Dendritic cell treated with granulocyte-macrophage colony-stimulating factor and Interleukin-4, amounts not matched to agents 40 ng/mL and 50 ng/mL, for 4 days (primary cell): ENCODE measurements around the gene LIN7B.
A peak's percentile ranks its signal among the peaks of the same experiment; 100 is the strongest.
"Not testable (repeated sequence)": the region's sequence is repeated elsewhere in the genome, so short reads cannot be mapped to it uniquely, and the experiment has no call there.

Experiments used
- H3K27ac Mint-ChIP-seq: one replicate; pipeline ENCODE4 v1.8.0; 2022; ENCODE audit warnings: mild to moderate bottlenecking, mixed read lengths
- H3K27me3 Mint-ChIP-seq: one replicate; pipeline ENCODE4 v1.8.0; 2022; ENCODE audit warnings: mild to moderate bottlenecking, mixed read lengths
- H3K36me3 Mint-ChIP-seq: one replicate; pipeline ENCODE4 v1.8.0; 2022; ENCODE audit warnings: low read depth, mixed read lengths
- H3K4me1 Mint-ChIP-seq: one replicate; pipeline ENCODE4 v1.8.0; 2022; ENCODE audit warnings: low read depth, mixed read lengths
- H3K4me3 Mint-ChIP-seq: one replicate; pipeline ENCODE4 v1.8.0; 2022; ENCODE audit warnings: mild to moderate bottlenecking, moderate library complexity, mixed read lengths
- H3K9me3 Mint-ChIP-seq: one replicate; pipeline ENCODE4 v1.8.0; 2022; ENCODE audit warnings: mixed read lengths
- intact Hi-C: fragments of 100-400 bp; cut with micrococcal nuclease; formaldehyde crosslinking; loops from one replicate; pipeline ENCODE4 v1.15.0; 2022

The LIN7B gene

DNA sequence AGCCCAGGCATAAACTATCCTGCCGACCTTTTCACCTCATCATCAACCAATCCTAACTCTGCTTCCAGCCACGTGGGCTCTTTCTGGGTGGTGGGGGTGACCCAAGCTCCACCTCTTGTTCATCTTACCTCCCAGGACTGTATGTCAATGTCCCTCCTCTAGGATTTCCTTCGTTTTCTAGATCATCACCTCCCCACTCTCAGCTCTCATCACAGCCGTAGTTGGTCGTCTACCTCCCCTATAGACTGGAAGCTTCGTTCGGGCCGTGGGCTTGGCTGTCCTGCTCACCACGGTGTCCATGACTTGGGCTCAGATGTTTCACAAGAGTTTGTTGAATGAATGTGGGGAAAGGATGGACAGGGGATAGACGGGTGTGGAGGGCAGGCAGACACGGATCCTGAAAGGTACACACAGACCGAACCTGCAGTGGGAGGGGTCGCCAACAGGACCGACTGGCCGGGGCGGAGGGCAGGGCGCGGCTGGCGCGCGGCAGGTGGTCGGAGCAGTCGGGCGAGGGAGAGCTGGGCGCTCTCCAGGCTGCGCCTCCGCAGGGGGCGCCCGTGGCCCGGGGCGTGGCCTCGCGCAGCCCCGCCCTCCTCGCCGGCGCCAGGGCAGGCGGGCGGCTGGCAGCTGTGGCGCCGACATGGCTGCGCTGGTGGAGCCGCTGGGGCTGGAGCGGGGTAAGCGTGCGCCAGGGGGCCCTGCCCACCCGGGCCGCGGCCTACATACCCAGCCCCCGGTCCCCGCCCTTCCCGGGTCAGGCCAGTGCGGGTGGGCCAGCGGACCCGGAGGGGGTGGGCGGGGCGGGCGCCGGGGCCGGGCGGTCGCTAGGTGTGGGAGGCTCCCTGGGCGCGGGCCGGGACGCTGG lies at the start of gene LIN7B:
Gene LIN7B, plus strand, starts transcription at position 609 of the 868 bp plus-strand sequence. Its CDS starts 35 bp downstream, at position 644.
- Mint-ChIP-seq H3K27ac (peak within 1 kb of the TSS; percentile 81), H3K36me3 (peaks cover 19% of the 10 kb centered on the region), H3K4me3 (peak within 1 kb of the TSS; percentile 93), H3K4me1 (peaks cover 62% of the 10 kb centered on the region), H3K27me3 (peaks cover 10% of the 10 kb centered on the region), H3K9me3 (peaks cover 7% of the 10 kb centered on the region)
- intact Hi-C loops, result no loop called here

DNA sequence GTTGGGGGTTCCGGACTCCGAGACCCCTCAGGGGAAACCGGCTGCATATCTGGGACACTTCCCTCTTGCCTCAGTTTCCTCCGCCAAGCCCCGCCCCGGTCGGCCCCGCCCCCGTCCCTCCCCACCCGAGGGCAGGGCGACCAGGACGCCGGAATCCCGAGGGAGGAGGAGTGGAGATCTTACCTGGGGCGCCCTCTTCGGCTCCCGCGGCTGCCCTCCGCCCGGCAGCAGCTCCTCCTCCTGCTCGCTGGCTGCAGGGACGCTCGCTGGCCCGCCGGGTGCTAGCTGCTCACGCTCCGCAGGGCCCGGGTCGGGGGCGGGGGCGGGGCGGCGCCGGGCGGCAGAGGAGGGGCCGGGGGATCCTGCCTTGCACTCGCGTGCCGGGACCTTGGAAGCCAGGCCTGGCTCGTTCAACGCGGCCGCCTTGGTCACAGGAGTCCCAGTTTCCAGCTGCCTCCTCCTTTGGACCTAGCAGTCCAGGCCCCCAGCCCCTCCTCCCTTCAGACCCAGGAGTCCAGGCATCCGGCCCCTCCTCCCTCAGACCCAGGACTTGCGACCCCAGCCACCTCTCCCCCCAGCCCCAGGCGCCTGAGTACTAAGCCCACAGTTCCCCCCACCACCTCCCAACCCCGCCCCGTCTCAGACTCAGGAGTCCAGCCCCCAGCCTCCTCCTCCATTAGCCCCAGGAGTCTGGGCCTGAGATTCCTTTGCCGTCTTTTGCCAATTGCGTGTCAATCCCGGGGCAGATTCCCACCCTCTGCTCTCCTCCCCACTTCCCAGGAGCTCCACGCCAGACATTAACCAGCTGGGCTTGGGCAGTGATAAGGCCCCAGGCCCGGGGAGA lies 49.2 kb upstream of the LIN7B start, which contains the start of gene NTF4:
Gene NTF4, minus strand, starts transcription at position 51 of the 844 bp plus-strand sequence. CDS start 2,821 bp downstream, outside the sequence.
- no peaks in the 10 kb centered on the region for H3K9me3 Mint-ChIP-seq
- H3K4me1 Mint-ChIP-seq, result no peaks in the 10 kb centered on the region
- H3K27me3 Mint-ChIP-seq, result peaks cover 92% of the 10 kb centered on the region
- H3K27ac Mint-ChIP-seq, result no peak within 1 kb of the TSS
- H3K4me3 Mint-ChIP-seq, result no peak within 1 kb of the TSS
- H3K36me3 Mint-ChIP-seq, result no peaks in the 10 kb centered on the region
- intact Hi-C loops, result no loop called here

- Mint-ChIP-seq H3K36me3 (no peaks in the 10 kb centered on the region), H3K9me3 (no peaks in the 10 kb centered on the region), H3K4me1 (no peaks in the 10 kb centered on the region), H3K27me3 (peaks cover 92% of the 10 kb centered on the region), H3K4me3 (no peak overlapping the region), H3K27ac (no peak overlapping the region)
- intact Hi-C loops, result no loop called here
Measured at GRCh38 chr19:49065905-49066512, 48.2 kb upstream of the LIN7B start.

DNA sequence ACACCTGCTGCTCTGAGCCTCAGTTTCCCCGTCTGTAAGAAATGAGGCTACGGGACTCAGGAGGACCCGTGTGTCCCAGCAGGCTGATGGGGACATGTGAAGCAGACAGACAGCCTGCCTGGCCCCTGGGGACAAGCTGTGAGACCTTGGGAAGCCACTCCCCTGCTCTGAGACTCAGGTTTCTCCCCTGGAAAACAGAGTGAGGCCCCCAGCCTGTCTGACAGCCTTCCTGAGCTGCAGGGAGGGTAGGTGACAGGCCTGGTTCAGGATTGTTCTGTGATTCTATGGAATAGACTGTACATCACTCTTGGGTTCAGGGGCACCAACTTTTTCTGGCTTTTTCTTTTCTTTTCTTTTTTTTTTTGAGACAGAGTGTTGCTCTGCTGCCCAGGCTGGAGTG lies 46.6 kb upstream of the LIN7B start:
- H3K9me3 Mint-ChIP-seq, result no peaks in the 10 kb centered on the region
- H3K4me1 Mint-ChIP-seq, result peaks cover under 1% of the 10 kb centered on the region
- no peak overlapping the region for H3K27ac Mint-ChIP-seq
- no peak overlapping the region for H3K4me3 Mint-ChIP-seq
- H3K27me3 Mint-ChIP-seq, result peaks cover 89% of the 10 kb centered on the region
- H3K36me3 Mint-ChIP-seq, result no peaks in the 10 kb centered on the region
- intact Hi-C loops, result no loop called here

DNA sequence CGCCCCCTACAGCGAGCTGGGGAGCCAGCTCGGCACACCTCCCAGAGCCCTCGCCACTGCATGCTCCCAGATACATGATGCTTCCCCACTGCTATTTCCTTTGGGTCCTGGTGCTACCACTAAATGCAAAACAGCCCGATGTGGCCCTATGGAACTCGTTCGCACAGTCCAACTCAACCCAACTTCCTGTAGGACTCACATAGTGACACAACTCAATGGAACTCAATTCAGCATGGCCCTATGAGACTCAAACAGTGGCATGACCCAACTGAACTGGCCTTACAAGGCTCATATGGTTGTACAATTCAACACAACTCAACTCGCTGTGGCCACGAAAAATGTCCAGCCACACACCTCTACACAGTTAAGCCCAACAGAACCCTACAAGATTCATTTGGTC lies 45.1 kb upstream of the LIN7B start:
- Mint-ChIP-seq H3K36me3 (no peaks in the 10 kb centered on the region), H3K27ac (no peak overlapping the region), H3K9me3 (no peaks in the 10 kb centered on the region), H3K27me3 (peaks cover 89% of the 10 kb centered on the region), H3K4me1 (peaks cover 15% of the 10 kb centered on the region), H3K4me3 (no peak overlapping the region)
- intact Hi-C loops, result no loop called here

DNA sequence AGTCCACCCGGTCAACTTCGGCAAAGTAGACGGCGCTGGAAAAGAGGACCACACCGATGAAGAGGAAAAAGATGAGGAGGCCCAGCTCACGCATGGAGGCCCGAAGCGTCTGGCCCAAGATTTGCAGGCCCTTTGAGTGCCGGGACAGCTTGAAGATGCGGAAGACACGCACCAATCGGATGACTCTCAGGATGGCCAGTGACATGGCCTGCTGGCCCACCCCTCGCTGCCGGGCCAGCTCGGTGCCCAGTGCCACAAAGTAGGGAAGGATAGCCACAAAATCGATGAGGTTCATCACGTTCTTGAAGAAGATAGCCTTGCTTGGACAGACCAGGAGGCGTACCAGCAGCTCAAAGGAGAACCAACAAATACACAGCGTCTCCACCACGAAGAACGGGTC lies 43.8 kb upstream of the LIN7B start:
- Mint-ChIP-seq H3K4me3 (no peak overlapping the region), H3K4me1 (peaks cover 18% of the 10 kb centered on the region), H3K36me3 (no peaks in the 10 kb centered on the region), H3K27ac (no peak overlapping the region), H3K27me3 (peaks cover 87% of the 10 kb centered on the region), H3K9me3 (no peaks in the 10 kb centered on the region)
- intact Hi-C loops, result loop anchor here (5.0 kb wide), 1 partner anchor 137 kb away; no protein-coding TSS in a partner anchor

DNA sequence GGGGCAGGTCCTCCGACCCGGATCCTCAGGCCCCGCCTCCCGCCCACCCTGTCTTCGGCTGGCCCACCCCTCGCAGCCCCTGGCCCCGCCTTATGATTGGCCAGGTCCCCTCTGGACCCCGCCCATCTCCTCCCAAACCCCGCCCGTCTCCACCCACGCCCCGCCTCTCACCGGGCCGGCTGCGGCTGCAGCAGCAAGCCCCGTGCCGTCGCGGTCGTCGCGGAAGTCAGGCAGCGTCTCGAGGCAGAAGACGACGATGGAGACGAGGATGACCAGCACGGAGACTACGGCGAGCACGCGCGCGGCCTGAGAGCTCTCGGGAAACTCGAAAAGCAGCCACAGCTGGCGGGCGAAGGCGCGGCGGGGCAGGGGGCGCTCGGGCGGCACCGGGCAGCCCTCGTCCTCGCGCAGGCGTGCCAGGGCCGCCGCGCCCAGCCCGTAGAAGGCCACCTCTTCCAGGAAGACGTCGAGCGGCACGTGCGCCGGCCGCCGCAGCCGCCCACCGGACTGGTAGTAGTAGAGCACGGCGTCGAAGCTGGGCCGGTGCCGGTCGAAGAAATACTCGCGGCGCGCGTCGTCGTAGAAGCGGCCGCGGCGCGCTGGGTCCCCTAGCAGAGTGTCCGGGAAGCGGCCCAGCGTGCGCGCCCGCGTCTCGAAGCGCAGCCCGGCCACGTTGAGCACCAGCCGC lies 42.2 kb upstream of the LIN7B start:
- intact Hi-C loops, result loop anchor here (5.0 kb wide), 1 partner anchor 135 kb away; no protein-coding TSS in a partner anchor
- Mint-ChIP-seq H3K4me1 (peaks cover 18% of the 10 kb centered on the region), H3K4me3 (no peak overlapping the region), H3K36me3 (no peaks in the 10 kb centered on the region), H3K27me3 (peaks cover 77% of the 10 kb centered on the region), H3K9me3 (no peaks in the 10 kb centered on the region), H3K27ac (no peak overlapping the region)

DNA sequence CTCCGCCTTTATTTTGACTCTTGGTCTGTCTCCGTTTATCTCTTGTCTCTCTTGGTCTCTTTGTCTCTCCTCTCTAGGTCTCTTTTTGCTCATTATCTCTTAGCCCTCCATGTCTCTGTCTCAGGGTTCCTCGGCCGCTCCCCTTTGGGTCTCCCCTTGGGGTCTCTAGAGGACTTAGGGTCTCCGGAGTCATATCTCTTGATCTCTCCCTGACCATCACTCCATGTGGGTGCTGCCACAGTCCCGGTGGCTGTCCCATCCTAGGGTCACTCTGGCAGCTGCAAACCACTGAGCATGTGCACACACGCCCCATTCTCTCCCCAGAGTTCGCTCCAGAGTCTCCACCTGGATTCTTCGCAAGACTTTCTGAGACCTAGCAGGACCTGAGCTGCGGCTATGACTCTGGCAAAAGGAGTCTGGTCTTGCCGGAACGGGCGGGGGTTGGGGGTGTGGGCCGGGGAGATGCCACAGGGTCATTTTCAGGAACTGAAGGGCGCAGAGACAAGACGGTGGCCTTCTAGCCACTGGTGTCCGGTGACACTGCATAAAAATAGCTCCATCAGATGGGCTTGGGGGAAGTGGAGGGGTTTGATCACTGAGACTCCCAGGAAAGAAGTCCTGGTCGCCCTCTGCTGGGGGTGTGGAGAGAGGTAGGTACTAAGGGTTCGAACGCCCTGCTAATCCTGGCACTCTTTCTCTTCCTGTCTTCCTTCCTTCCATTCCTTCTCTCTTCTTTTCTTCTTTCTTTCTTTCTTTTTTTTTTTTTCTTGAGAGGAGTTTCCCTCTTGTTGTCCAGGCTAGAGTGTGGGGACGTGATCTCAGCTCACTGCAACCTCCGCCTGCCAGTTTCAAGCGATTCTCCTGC lies 40.4 kb upstream of the LIN7B start:
- Mint-ChIP-seq H3K27me3 (peaks cover 65% of the 10 kb centered on the region), H3K36me3 (no peaks in the 10 kb centered on the region), H3K27ac (no peak overlapping the region), H3K9me3 (no peaks in the 10 kb centered on the region), H3K4me3 (no peak overlapping the region), H3K4me1 (peaks cover 18% of the 10 kb centered on the region)
- intact Hi-C loops, result loop anchor here (5.0 kb wide), 1 partner anchor 134 kb away; no protein-coding TSS in a partner anchor

DNA sequence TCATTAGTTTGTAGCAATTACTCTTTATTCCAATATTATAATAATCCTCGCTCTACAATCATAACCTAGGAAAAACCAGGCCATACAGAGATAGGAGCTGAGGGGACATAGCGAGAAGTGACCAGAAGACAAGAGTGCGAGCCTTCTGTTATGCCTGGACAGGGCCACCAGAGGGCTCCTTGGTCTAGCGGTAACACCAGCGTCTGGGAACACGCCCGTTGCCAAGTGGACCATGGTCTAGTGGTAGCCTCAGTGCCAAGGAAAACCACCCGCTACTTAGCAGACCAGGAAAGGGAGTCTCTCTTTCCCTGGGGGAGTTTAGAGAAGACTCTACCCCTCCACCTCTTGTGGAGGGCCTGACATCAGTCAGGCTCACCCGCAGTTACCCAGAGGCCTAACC lies 39.3 kb upstream of the LIN7B start:
- intact Hi-C loops, result loop anchor here (5.0 kb wide), 1 partner anchor 132 kb away; no protein-coding TSS in a partner anchor
- not testable (repeated sequence) for H3K27ac Mint-ChIP-seq

DNA sequence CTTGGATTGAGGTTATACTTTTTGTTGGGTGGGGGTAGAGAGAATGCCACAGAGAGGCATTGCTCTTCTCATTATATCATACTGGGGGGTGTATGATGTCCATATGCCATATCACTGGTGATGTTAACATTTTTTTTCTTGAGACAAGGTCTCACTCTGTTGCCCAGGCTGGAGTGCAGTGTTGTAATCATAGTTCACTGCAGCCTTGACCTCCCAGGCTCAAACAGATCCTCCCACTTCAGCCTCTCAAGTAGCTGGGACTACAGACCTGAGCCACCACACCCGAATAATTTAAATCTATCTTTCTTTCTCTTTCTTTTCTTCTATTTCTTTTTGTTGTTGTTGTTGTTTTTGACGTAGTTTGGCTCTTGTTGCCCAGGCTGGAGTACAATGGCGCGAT lies 33.8 kb upstream of the LIN7B start:
- peaks cover 5% of the 10 kb centered on the region for H3K4me1 Mint-ChIP-seq
- H3K4me3 Mint-ChIP-seq, result no peak overlapping the region
- H3K36me3 Mint-ChIP-seq, result peaks cover 4% of the 10 kb centered on the region
- intact Hi-C loops, result no loop called here
- no peaks in the 10 kb centered on the region for H3K9me3 Mint-ChIP-seq
- no peak overlapping the region for H3K27ac Mint-ChIP-seq
- peaks cover 13% of the 10 kb centered on the region for H3K27me3 Mint-ChIP-seq

More for the DNA sequence above, 39.3 kb upstream of the LIN7B start:
- H3K9me3 Mint-ChIP-seq, H3K36me3 Mint-ChIP-seq, H3K4me3 Mint-ChIP-seq: not testable (repeated sequence)
- H3K27me3 Mint-ChIP-seq, result peaks cover 56% of the 10 kb centered on the region
- H3K4me1 Mint-ChIP-seq, result peaks cover 18% of the 10 kb centered on the region

GRCh38 chr19:49081273-49081672 lies 32.9 kb upstream of the LIN7B start:
- H3K27me3 Mint-ChIP-seq, result peaks cover 7% of the 10 kb centered on the region
- no peak overlapping the region for H3K27ac Mint-ChIP-seq
- no peaks in the 10 kb centered on the region for H3K9me3 Mint-ChIP-seq
- H3K36me3 Mint-ChIP-seq, result peaks cover 13% of the 10 kb centered on the region
- H3K4me1 Mint-ChIP-seq, result peaks cover 11% of the 10 kb centered on the region
- intact Hi-C loops, result no loop called here
- H3K4me3 Mint-ChIP-seq, result no peak overlapping the region

DNA sequence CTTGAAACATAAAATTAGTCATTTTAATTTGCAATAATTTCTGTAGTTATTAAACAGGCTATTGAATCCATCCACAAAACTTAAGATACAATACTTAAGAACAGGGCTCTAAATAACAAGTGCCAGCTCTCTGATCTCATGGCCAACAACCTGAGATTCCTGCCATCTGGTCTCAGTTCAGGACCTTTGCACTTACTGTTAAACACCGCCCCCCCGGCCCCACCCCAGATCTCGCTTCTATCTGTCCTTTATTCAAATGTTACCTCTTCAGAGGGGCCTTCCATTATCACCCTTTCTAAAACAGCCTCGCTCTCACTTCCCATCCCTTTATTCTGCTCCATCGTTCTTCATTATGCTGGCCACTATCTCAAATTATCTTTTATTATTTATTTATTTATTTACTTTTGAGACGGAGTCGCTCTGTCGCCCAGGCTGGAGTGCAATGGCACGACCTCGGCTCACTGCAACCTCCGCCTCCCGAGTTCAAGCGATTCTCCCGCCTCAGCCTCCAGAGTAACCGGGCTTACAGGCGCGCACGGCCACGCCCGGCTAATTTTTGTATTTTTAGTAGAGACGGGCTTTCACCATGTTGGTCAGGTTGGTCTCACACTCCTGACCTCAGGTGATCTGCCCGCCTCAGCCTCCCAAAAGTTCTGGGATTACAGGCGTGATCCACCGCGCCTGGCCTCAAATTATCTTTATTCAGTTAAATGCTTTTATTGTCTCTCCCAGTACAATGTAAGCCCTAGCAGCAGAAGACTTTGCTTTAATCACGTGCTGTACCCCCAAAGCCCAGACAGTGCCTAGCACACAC lies 29.8 kb upstream of the LIN7B start:
- no peaks in the 10 kb centered on the region for H3K9me3 Mint-ChIP-seq
- intact Hi-C loops, result no loop called here
- peaks cover 23% of the 10 kb centered on the region for H3K4me1 Mint-ChIP-seq

More for the DNA sequence above, 29.8 kb upstream of the LIN7B start:
- Mint-ChIP-seq H3K36me3 (peaks cover 44% of the 10 kb centered on the region), H3K27ac (peak overlapping the region; percentile 94), H3K4me3 (peak overlapping the region; percentile 100), H3K27me3 (peaks cover 4% of the 10 kb centered on the region)
